A549 (cell line): ENCODE measurements around the gene STK17A. TPM values are rescaled to one million over a fixed set of nuclear protein-coding genes. Genes with fewer than 3 reads are reported as not detected.
A peak's percentile ranks its signal among the peaks of the same experiment; 100 is the strongest.

Source experiments
- ATAC-seq, 2 experiments: fragments of 200-7000 bp in 1 of 2; fragments of >200 bp in 1 of 2; cut with Nextera tagmentation in 1 of 2; cut with Tn5 transposase in 1 of 2; 3 replicates each; pipeline versions ENCODE4 v1.8.0 to v1.9.1; 2018 to 2020; ENCODE audit warnings: mild to moderate bottlenecking in 1 of 2, moderate library complexity in 1 of 2
- CTCF ChIA-PET: fragments of 300-600 bp; sonication (Branson Sonifier 250); formaldehyde crosslinking; extraction: SDS; loops from one replicate; lab custom pipeline; 2021; ENCODE audit warnings: antibody characterized with exemption, inconsistent platforms; lab: Yijun Ruan, JAX
- POLR2A ChIA-PET: fragments of 350-600 bp; formaldehyde crosslinking; extraction: SDS; loops from one replicate; lab custom pipeline; 2021; ENCODE audit warnings: antibody characterized with exemption, inconsistent platforms; lab: Yijun Ruan, JAX
- DNase-seq, 2 experiments: peaks; one replicate each; pipeline versions ENCODE4 v3.0.0 to v3.0.0-alpha.2; 2011 to 2016; ENCODE audit warnings: low read depth in 1 of 2, low spot score in 1 of 2
- FAIRE-seq: peaks from 2 replicates; lab custom pipeline; 2011; peaks lifted over from hg19 to GRCh38; lab: Jason Lieb, UNC
- H3K27ac ChIP-seq, 2 experiments: fragments of >200 bp; sonication (Bioruptor Twin); formaldehyde crosslinking; 3 replicates each; pipeline ENCODE4 v1.5.1; 2016 to 2017
- H3K4me1 ChIP-seq: fragments of >200 bp; sonication (Bioruptor Twin); formaldehyde crosslinking; 3 replicates; pipeline ENCODE4 v1.6.1; 2016
- H3K4me2 ChIP-seq: fragments of >200 bp; sonication (Bioruptor Twin); formaldehyde crosslinking; 3 replicates; pipeline ENCODE4 v1.6.1; 2016
- H3K4me3 ChIP-seq: fragments of >200 bp; sonication (Bioruptor Twin); formaldehyde crosslinking; 3 replicates; pipeline ENCODE4 v1.5.1; 2016
- H3K9me3 ChIP-seq: fragments of >200 bp; sonication (Bioruptor Twin); formaldehyde crosslinking; 3 replicates; pipeline ENCODE4 v1.6.1; 2016
- BHLHE40 ChIP-seq: IDR thresholded peaks from 2 replicates; pipeline ENCODE4 v1.6.1; 2012; ENCODE audit warnings: low read depth, low read length, inconsistent platforms
- EHMT2 ChIP-seq: fragments of 200-600 bp; sonication (generic); IDR thresholded peaks from 2 replicates; pipeline ENCODE4 v1.6.1; 2016; ENCODE audit warnings: antibody characterized with exemption, low read depth, mild to moderate bottlenecking, moderate library complexity
- EP300 ChIP-seq, 2 experiments: fragments of >200 bp; sonication (Bioruptor Twin); formaldehyde crosslinking; IDR thresholded peaks; 2 replicates in 1 of 2; 3 replicates in 1 of 2; pipeline ENCODE4 v1.6.1; 2016 to 2017
- FOSB ChIP-seq: fragments of 250-450 bp; sonication (Bioruptor Pico); IDR thresholded peaks from 2 replicates; pipeline ENCODE4 v1.5.0; 2020; ENCODE audit warnings: mild to moderate bottlenecking, moderate library complexity
- GATA3 ChIP-seq: IDR thresholded peaks from 2 replicates; pipeline ENCODE4 v1.6.1; 2012; ENCODE audit warnings: borderline replicate concordance
- HDAC2 ChIP-seq: fragments of 200-600 bp; sonication (generic); IDR thresholded peaks from 2 replicates; pipeline ENCODE4 v1.6.1; 2016
- HOXB13 ChIP-seq: fragments of 250-450 bp; sonication (Bioruptor Pico); IDR thresholded peaks from 2 replicates; pipeline ENCODE4 v1.5.0; 2020; ENCODE audit warnings: low read depth, mild to moderate bottlenecking, moderate library complexity
- JUNB ChIP-seq: fragments of >200 bp; sonication (Bioruptor Twin); formaldehyde crosslinking; IDR thresholded peaks from 2 replicates; pipeline ENCODE4 v1.6.1; 2016
- RFX5 ChIP-seq: fragments of 450-650 bp; IDR thresholded peaks from 2 replicates; pipeline ENCODE4 v1.7.1; 2014; ENCODE audit warnings: antibody characterized with exemption, mild to moderate bottlenecking, moderate library complexity
- TP53 ChIP-seq: fragments of 250-450 bp; sonication (Bioruptor Pico); IDR thresholded peaks from 2 replicates; pipeline ENCODE4 v1.5.0; 2021; ENCODE audit warnings: mild to moderate bottlenecking, moderate library complexity
- ZFP36 ChIP-seq: fragments of 450-650 bp; IDR thresholded peaks from 2 replicates; pipeline ENCODE4 v1.6.1; 2014; ENCODE audit warnings: borderline replicate concordance; ENCODE audit not compliant: partially characterized antibody
- ZNF302 ChIP-seq: fragments of 250-450 bp; sonication (Bioruptor Pico); IDR thresholded peaks from 2 replicates; pipeline ENCODE4 v1.9.0; 2021; ENCODE audit warnings: inconsistent platforms, mild to moderate bottlenecking, moderate library complexity
- ZSCAN20 ChIP-seq: fragments of 250-450 bp; sonication (Bioruptor Pico); IDR thresholded peaks from 2 replicates; pipeline ENCODE4 v1.8.0; 2022; ENCODE audit warnings: mild to moderate bottlenecking, moderate library complexity
- WGBS: methylation state at CpG from one replicate; pipeline ENCODE4 v1.1.6; 2017; ENCODE audit errors: missing lambda C conversion rate; 5-methylcytosine and 5-hydroxymethylcytosine counted together
- polyA plus RNA-seq, 4 experiments: library from polyadenylated mRNA; depleted of rRNA in 3 of 4; stranded (reverse); fragments of >200 nt; fragmentation: RNase III in 1 of 4; extraction: RNeasy Plus Mini Kit Qiagen cat#74134 plus additional on column Dnase treatment in 1 of 4; gene quantifications; 2 replicates in 3 of 4; 3 replicates in 1 of 4; pipeline ENCODE4 v1.2.3, GENCODE V29; 2011 to 2017
- TF ChIP-seq, protein P1 (sequence below): IDR thresholded peaks from 2 replicates; pipeline ENCODE4 v1.6.1; 2012
- TF ChIP-seq, protein P2 (sequence below): IDR thresholded peaks from 2 replicates; pipeline ENCODE4 v1.6.1; 2012
- TF ChIP-seq, protein P3 (sequence below): fragments of >200 bp; sonication (Bioruptor Twin); formaldehyde crosslinking; IDR thresholded peaks from 3 replicates; pipeline ENCODE4 v1.5.1; 2016
- TF ChIP-seq, protein P4 (sequence below): fragments of >200 bp; sonication (Bioruptor Twin); formaldehyde crosslinking; IDR thresholded peaks from 2 replicates; pipeline ENCODE4 v1.6.1; 2016
- TF ChIP-seq, protein P5 (sequence below): fragments of 200-600 bp; sonication (generic); IDR thresholded peaks from 2 replicates; pipeline ENCODE4 v1.6.1; 2016; ENCODE audit warnings: antibody characterized with exemption, mild to moderate bottlenecking, moderate library complexity
- TF ChIP-seq, protein P6 (sequence below): fragments of 450-650 bp; IDR thresholded peaks from 2 replicates; pipeline ENCODE4 v1.6.1; 2014; ENCODE audit warnings: antibody characterized with exemption

STK17A gene
- polyA plus RNA-seq, 2 of the 4 experiments (the other 2 are of a cell fraction): 27.3 to 47.5 TPM

DNA sequence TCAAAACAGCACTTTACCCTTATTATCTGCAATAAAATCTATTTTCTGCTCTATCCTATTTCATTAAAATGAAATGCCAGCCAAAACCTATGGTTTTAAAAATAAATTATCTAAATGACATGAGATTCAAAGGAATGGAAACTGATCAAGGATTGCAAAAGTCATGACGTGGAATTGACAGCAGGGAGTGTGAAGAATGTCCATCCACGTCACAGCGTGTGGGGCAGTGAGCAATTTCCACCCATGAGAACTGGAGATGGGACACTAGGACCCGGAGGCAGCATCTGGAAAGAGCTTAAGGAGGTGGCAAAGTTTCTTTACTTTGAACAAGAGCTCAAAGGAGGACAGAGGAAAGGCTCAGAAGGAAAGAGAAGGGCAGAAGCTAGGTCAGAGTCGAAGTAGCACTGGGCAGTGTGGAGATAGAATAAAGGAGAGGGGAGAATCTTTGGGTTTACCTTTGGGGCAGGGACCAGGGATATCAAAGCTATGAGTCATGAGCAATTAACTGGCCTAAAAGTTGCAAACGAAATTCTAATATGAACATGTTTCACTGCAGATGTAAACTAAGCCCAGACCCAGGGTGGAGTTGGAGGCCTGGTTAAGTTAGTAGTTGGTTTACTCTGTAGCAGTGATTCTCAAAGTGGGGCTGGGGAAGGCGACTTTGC is 24.9 kb upstream of the STK17A start:
- H3K4me1 ChIP-seq: no peaks in the 10 kb centered on the region
- H3K9me3 ChIP-seq: no peaks in the 10 kb centered on the region
- ChIA-PET POLR2A (no interaction called here), CTCF (interaction anchor here (0.5 to 0.8 kb wide), 2 partner anchors 142 to 1882 kb away, joined by 3 to 4 read pairs; no protein-coding TSS in a partner anchor)
- TF ChIP-seq JUNB (no peak), HOXB13 (CRISPR knock-in tag) (no peak), ZSCAN20 (CRISPR knock-in tag) (no peak), TP53 (CRISPR knock-in tag) (no peak), GATA3 (no peak), RFX5 (no peak), ZNF302 (no peak), ZFP36 (no peak), HDAC2 (no peak), EHMT2 (no peak), EP300 (IDR thresholded peaks at IDR 0.05) (no peak), FOSB (CRISPR knock-in tag) (no peak)
- TF ChIP-seq, protein P1, sequence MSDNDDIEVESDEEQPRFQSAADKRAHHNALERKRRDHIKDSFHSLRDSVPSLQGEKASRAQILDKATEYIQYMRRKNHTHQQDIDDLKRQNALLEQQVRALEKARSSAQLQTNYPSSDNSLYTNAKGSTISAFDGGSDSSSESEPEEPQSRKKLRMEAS: no peak
- TF ChIP-seq, protein P2, sequence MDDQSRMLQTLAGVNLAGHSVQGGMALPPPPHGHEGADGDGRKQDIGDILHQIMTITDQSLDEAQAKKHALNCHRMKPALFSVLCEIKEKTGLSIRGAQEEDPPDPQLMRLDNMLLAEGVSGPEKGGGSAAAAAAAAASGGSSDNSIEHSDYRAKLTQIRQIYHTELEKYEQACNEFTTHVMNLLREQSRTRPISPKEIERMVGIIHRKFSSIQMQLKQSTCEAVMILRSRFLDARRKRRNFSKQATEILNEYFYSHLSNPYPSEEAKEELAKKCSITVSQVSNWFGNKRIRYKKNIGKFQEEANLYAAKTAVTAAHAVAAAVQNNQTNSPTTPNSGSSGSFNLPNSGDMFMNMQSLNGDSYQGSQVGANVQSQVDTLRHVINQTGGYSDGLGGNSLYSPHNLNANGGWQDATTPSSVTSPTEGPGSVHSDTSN: no peak
- TF ChIP-seq, protein P3, sequence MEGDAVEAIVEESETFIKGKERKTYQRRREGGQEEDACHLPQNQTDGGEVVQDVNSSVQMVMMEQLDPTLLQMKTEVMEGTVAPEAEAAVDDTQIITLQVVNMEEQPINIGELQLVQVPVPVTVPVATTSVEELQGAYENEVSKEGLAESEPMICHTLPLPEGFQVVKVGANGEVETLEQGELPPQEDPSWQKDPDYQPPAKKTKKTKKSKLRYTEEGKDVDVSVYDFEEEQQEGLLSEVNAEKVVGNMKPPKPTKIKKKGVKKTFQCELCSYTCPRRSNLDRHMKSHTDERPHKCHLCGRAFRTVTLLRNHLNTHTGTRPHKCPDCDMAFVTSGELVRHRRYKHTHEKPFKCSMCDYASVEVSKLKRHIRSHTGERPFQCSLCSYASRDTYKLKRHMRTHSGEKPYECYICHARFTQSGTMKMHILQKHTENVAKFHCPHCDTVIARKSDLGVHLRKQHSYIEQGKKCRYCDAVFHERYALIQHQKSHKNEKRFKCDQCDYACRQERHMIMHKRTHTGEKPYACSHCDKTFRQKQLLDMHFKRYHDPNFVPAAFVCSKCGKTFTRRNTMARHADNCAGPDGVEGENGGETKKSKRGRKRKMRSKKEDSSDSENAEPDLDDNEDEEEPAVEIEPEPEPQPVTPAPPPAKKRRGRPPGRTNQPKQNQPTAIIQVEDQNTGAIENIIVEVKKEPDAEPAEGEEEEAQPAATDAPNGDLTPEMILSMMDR: no peak
- TF ChIP-seq, protein P4, sequence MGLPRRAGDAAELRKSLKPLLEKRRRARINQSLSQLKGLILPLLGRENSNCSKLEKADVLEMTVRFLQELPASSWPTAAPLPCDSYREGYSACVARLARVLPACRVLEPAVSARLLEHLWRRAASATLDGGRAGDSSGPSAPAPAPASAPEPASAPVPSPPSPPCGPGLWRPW: no peak
- no peak overlapping the region for H3K27ac ChIP-seq
- no peak overlapping the region for H3K4me2 ChIP-seq
- no peak overlapping the region for H3K4me3 ChIP-seq
- WGBS: 66% methylated on average over 7 of the region's 7 CpGs
- DNase-seq: no peak
- peak; percentile 61 for FAIRE-seq
- ATAC-seq: no peak

DNA sequence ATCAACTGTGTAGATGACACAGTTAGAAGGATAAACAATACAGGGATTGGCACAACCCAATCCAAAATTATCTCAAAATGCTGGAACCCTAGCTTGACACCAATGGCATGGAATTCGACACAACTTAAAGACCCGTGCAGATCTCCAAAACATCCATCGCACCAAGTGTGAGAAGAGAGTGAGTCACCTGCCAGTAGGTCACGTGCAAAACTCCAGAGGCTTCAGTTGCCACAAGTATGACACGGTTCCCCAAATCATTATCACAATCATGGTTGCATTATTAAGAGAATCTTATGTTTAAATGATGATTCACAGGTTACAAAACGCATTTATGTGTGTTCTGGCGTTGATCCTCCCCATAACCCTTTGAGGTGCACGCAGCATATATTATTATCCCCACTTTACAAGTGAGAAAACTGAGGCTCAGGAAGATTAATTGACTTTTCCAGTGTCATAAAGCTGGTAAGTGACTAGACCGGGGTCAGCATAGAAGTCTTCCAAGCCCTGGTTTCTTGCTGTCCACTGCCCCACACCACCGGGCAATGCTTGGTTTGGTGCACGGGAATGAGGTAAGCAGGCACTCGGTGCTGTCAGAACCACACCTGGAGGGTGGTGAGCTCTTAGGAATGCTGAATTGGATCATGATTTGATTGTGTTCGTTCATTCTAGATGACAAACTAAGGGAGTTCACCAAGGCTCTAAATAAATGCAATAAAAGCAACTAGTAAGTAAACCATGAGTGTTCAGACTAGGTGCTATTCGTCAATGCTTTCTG is 23.6 kb upstream of the STK17A start:
- Histone ChIP-seq H3K9me3 (no peaks in the 10 kb centered on the region), H3K27ac (no peak overlapping the region), H3K4me1 (no peaks in the 10 kb centered on the region), H3K4me2 (no peak overlapping the region), H3K4me3 (no peak overlapping the region)
- no peak for DNase-seq
- ChIA-PET CTCF (no interaction called here), POLR2A (no interaction called here)
- ATAC-seq: no peak
- TF ChIP-seq TP53 (CRISPR knock-in tag): no peak
- TF ChIP-seq, protein P5, sequence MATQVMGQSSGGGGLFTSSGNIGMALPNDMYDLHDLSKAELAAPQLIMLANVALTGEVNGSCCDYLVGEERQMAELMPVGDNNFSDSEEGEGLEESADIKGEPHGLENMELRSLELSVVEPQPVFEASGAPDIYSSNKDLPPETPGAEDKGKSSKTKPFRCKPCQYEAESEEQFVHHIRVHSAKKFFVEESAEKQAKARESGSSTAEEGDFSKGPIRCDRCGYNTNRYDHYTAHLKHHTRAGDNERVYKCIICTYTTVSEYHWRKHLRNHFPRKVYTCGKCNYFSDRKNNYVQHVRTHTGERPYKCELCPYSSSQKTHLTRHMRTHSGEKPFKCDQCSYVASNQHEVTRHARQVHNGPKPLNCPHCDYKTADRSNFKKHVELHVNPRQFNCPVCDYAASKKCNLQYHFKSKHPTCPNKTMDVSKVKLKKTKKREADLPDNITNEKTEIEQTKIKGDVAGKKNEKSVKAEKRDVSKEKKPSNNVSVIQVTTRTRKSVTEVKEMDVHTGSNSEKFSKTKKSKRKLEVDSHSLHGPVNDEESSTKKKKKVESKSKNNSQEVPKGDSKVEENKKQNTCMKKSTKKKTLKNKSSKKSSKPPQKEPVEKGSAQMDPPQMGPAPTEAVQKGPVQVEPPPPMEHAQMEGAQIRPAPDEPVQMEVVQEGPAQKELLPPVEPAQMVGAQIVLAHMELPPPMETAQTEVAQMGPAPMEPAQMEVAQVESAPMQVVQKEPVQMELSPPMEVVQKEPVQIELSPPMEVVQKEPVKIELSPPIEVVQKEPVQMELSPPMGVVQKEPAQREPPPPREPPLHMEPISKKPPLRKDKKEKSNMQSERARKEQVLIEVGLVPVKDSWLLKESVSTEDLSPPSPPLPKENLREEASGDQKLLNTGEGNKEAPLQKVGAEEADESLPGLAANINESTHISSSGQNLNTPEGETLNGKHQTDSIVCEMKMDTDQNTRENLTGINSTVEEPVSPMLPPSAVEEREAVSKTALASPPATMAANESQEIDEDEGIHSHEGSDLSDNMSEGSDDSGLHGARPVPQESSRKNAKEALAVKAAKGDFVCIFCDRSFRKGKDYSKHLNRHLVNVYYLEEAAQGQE: no peak
- TF ChIP-seq EP300 (IDR thresholded peaks at IDR 0.05): no peak
- no peak for TF ChIP-seq BHLHE40
- TF ChIP-seq, protein P6, sequence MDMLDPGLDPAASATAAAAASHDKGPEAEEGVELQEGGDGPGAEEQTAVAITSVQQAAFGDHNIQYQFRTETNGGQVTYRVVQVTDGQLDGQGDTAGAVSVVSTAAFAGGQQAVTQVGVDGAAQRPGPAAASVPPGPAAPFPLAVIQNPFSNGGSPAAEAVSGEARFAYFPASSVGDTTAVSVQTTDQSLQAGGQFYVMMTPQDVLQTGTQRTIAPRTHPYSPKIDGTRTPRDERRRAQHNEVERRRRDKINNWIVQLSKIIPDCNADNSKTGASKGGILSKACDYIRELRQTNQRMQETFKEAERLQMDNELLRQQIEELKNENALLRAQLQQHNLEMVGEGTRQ: no peak
- no peak for TF ChIP-seq HDAC2
- TF ChIP-seq, protein P1: no peak
- no peak for TF ChIP-seq RFX5
- WGBS: 86% methylated on average over 14 of the region's 14 CpGs
- no peak for FAIRE-seq
